ENCODE measurements around the gene APEH. TPM values are rescaled to one million over a fixed set of nuclear protein-coding genes. Genes with fewer than 3 reads are reported as not detected.

Gene APEH
- total and polyA plus RNA-seq, 2 of the 4 experiments (the other 2 are of a cell fraction), result 89.2 to 142 TPM

- TF ChIP-seq, protein P1, sequence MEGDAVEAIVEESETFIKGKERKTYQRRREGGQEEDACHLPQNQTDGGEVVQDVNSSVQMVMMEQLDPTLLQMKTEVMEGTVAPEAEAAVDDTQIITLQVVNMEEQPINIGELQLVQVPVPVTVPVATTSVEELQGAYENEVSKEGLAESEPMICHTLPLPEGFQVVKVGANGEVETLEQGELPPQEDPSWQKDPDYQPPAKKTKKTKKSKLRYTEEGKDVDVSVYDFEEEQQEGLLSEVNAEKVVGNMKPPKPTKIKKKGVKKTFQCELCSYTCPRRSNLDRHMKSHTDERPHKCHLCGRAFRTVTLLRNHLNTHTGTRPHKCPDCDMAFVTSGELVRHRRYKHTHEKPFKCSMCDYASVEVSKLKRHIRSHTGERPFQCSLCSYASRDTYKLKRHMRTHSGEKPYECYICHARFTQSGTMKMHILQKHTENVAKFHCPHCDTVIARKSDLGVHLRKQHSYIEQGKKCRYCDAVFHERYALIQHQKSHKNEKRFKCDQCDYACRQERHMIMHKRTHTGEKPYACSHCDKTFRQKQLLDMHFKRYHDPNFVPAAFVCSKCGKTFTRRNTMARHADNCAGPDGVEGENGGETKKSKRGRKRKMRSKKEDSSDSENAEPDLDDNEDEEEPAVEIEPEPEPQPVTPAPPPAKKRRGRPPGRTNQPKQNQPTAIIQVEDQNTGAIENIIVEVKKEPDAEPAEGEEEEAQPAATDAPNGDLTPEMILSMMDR (conservative IDR thresholded peaks at IDR 0.05; ENCODE audit: low read depth, low read length), result no peak
- TF ChIP-seq MAZ (IDR thresholded peaks at IDR 0.05; ENCODE audit: borderline replicate concordance, low read depth, low read length), result no peak
- no peak for TF ChIP-seq MXI1 (IDR thresholded peaks at IDR 0.05; ENCODE audit: borderline replicate concordance, low read depth, low read length)
Measured at GRCh38 chr3:49721596-49721895, 47.4 kb downstream of the APEH start (continued).
